WI38 (cell line): Measurements from ENCODE around the gene GSTA1.
"Not testable (repeated sequence)": the region's sequence is repeated elsewhere in the genome, so short reads cannot be mapped to it uniquely, and the experiment has no call there.

Source experiments
- H3K4me3 ChIP-seq: 2 replicates; pipeline ENCODE4 v1.5.1; 2011; ENCODE audit warnings: low read depth, mild to moderate bottlenecking, control low read depth, low read length
- TF ChIP-seq, protein P1 (sequence below): IDR thresholded peaks from 2 replicates; pipeline ENCODE4 v1.5.1; 2012; ENCODE audit warnings: low read depth, mild to moderate bottlenecking, control low read depth, low read length

Gene GSTA1

DNA sequence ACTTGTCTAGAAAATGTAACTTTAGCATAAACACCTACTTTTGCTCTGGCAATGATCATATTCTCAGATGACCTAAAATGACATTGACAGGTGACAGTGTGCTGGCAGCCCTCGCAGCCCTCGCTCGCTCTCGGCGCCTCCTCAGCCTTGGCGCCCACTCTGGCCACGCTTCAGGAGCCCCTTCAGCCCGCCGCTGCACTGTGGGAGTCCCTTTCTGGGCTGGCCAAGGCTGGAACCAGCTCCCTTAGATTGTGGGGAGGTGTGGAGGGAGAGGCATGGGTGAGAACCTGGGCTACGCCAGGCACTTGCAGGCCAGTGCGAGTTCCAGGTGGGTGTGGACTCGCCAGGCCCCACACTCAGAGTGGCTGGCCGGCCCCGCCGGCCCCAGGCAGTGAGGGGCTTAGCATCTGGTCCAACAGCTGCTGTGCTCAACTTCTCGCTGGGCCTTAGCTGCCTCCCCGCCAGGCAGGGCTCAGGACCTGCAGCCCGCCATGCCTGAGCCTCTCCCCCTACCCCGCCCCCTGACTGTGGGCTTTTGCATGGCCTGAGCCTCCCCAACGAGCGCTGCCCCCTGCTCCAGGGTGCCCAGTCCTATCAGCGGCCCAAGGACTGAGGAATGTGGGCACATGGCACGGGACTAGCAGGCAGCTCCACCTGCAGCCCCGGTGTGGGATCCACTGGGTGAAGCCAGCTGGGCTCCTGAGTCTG lies 17.2 kb downstream of the GSTA1 start:
- TF ChIP-seq, protein P1, sequence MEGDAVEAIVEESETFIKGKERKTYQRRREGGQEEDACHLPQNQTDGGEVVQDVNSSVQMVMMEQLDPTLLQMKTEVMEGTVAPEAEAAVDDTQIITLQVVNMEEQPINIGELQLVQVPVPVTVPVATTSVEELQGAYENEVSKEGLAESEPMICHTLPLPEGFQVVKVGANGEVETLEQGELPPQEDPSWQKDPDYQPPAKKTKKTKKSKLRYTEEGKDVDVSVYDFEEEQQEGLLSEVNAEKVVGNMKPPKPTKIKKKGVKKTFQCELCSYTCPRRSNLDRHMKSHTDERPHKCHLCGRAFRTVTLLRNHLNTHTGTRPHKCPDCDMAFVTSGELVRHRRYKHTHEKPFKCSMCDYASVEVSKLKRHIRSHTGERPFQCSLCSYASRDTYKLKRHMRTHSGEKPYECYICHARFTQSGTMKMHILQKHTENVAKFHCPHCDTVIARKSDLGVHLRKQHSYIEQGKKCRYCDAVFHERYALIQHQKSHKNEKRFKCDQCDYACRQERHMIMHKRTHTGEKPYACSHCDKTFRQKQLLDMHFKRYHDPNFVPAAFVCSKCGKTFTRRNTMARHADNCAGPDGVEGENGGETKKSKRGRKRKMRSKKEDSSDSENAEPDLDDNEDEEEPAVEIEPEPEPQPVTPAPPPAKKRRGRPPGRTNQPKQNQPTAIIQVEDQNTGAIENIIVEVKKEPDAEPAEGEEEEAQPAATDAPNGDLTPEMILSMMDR = no peak
- no peak overlapping the region for H3K4me3 ChIP-seq

DNA sequence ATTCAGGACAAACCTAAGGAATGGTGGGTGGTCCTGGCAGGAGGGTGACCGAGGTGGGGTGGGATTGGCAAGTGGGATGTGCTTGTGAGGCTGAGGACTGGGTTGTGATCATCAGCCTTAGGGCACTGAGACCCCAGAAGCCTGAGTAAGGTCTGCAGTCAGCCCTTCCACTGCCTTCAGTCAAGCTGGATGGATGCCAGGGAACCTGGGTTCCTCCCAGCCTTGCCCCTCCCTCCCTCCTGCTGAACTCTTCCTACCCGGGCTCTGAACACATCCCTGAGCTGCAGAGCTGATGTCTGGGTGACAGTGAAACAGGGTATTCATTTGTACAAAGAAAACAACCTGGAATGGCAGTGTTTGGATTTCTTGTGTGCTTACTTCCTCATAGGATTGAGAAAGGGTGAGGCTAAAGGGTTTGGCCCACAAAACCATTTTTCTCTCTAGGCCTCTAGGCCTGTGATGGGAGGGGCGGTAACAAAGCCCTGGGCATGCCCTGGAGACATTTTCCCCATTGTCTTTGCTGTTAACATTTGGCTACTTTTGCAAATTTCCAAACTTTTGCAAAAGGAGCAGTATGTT lies 20.8 kb downstream of the GSTA1 start:
- not testable (repeated sequence) for H3K4me3 ChIP-seq

DNA sequence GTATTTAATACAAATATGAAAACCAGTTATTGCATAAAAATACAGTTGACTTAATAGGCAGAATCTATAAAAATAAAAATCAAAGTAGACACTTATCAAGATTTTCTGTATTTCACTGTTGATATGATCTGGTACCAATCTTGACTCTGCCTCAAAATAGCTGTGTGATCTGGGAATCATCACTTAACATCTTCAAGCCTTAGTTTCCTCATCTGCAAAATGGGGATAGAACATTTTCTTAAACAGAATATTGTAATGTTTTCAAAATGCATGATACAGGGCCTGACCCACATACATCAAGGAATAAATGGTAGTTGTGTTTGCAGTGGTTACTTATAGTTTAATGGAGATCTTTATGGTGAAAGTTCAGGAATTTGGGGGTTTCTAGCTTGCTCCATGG lies 21.4 kb downstream of the GSTA1 start:
- H3K4me3 ChIP-seq = not testable (repeated sequence)

DNA sequence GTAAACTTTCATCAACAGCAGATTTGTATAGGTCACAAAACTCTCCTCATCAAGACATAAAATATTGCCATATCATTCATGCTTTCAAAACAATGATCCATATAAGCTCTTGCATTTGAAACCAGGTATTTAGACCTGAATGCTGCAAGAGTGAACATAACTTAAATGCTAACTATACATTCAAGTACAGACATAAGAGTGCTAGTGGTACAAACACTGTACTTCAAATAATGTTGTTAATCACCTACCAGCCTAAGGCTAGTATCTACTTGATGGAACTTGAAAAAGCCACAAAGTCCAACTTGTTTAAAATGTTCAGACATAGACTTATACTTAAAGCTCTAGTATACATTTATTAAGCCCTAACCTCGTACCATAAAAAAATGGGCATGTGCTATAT lies 24.4 kb downstream of the GSTA1 start:
- TF ChIP-seq, protein P1 = no peak
- H3K4me3 ChIP-seq = no peak overlapping the region

DNA sequence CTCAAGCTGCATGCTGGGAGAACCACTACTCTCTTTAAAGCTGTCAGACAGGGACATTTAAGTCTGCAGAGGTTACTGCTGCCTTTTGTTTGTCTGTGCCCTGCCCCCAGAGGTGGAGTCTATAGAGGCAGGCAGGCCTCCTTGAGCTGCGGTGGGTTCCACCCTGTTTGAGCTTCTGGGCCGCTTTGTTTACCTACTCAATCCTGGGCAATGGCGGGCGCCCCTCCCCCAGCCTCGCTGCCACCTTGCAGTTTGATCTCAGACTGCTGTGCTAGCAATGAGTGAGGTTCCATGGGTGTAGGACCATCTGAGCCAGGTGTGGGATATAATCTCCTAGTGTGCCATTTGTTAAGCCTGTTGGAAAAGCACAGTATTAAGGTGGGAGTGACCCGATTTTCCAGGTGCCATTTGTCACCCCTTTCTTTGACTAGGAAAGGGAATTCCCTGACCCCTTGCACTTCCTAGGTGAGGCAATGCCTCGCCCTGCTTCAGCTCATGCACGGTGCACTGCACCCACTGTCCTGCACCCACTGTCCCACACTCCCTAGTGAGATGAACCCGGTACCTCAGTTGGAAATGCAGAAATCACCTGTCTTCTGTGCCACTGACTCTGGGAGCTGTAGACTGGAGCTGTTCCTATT lies 26.8 kb downstream of the GSTA1 start:
- not testable (repeated sequence) for H3K4me3 ChIP-seq

DNA sequence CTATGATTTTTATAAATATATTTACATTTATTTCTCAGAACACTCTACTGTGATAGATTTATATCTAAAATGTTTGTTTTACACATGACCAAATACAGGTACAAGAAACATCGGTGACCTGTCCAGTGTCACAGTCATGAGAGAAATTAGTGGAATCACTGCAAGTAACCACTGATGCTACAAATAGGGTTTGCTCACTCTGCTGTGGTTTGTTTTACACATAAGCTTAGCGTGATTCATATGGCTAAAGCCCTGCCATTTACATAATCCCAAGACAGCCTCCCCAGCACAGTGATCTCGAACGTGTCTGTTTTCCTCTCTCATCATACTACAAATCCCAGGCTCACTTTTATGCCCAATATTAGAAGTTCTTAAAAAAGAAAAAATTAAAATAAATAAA lies 34.2 kb downstream of the GSTA1 start:
- not testable (repeated sequence) for H3K4me3 ChIP-seq

DNA sequence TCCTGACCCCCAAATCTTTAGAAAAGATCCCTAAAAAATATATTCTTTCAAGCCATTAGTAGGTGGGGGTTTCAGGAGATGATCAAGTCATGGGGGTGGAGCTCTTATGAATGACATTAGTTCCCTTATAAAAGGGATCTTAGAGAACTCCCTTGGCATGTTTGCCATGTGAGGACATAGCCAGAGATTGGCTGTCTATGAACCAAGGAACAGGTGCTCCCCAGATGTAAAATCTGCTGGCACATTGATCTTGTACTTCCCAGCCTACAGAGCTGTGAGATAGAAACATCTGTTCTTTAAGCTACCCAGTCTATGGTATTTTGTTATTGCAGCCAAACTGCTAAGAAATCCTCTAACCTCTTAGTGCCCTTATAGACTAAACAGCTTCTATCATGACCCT lies 36.0 kb downstream of the GSTA1 start:
- not testable (repeated sequence) for H3K4me3 ChIP-seq

DNA sequence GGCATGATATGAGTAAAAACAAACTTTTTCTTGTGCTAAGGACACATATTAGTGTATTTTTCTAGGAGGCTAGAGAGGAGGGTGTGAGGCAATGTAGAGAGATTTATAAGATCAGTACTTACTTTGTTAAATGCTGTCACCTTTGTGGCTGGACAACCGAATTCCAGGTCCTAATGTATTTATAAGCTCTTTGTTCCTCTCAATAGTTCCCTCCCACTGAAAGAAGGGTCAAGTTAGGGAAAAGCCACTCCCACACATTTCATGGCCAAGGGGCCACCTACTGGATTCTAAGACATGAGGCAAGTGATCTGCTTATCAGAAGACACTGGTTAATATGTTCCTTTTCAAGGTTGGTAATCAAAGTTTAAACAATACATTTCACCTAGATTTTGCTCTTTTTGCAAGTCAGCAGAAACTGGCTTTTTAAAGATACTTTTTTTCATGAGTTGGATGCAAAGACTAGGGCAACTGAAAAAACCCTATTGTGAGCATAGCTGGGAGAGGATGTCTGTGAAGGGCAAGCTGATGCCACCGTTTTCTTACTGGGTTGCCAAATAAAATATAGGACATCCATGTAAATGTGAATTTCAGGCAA lies 40.2 kb downstream of the GSTA1 start, which contains the start of gene GSTA2:
Gene GSTA2, minus strand, starts transcription at position 154 of the 595 bp plus-strand sequence. CDS start 5,528 bp downstream, outside the sequence.
- not testable (repeated sequence) for H3K4me3 ChIP-seq

DNA sequence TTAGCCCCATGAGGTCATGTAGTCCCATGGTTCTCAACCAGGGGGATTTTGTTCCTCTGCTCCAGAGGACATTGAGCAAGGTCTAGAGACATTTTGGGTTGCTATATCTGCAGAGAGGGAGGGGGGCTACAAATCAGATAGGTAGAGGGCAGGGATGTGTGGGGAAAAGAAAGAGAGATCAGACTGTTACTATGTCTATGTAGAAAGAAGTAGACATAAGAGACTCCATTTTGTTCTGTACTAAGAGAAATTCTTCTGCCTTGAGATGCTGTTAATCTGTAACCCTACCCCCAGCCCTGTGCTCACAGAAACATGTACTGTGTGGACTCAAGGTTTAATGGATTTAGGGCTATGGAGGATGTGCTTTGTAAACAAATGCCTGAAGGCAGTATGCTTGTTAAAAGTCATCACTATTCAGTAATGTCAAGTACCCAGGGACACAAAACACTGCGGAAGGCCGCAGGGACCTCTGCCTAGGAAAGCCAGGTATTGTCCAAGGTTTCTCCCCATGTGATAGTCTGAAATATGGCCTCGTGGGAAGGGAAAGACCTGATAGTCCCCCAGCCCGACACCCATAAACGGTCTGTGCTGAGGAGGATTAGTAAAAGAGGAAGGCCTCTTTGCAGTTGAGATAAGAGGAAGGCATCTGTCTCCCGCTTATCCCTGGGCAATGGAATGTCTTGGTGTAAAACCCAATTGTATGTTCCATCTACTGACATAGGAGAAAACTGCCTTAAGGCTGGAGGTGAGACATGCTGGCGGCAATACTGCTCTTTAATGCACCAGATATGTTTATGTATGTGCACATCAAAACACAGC lies 41.7 kb downstream of the GSTA1 start:
- not testable (repeated sequence) for H3K4me3 ChIP-seq

DNA sequence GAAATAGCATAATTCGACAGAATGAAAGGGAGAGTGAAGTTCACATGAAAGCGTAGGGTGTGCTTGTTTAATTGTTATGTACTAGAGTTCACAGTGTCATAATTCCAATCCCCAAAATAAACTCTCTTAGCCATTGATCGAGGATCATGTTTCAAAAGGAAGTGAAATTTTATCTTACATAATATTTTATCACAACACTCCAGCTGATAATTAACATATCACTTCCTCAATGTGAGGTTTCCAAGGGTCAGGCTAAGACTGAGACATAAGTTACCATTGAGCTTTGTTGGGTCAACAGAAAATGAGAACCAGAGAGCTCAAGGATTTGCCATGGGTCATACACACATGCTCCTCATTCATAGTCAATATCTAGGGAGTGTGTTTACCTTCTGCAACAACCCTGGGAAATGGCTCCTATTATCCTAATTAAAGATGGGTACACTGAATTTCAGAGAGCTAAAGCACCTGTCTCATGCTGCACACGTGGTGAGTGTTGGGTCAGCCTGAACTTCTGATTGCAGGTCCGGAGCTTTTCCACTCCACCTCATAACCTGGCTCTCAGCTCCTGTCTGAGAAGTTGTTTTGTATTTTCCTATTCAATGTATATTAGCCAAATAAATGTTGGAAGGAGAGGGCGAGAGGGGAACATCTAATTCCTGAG lies 43.4 kb downstream of the GSTA1 start:
- no peak overlapping the region for H3K4me3 ChIP-seq
- TF ChIP-seq, protein P1 = no peak
